ENCODE data around the gene SLC25A1.

GRCh38 chr22:19138217-19139000 lies 40.1 kb downstream of the SLC25A1 start:
- TF ChIP-seq, protein P1, sequence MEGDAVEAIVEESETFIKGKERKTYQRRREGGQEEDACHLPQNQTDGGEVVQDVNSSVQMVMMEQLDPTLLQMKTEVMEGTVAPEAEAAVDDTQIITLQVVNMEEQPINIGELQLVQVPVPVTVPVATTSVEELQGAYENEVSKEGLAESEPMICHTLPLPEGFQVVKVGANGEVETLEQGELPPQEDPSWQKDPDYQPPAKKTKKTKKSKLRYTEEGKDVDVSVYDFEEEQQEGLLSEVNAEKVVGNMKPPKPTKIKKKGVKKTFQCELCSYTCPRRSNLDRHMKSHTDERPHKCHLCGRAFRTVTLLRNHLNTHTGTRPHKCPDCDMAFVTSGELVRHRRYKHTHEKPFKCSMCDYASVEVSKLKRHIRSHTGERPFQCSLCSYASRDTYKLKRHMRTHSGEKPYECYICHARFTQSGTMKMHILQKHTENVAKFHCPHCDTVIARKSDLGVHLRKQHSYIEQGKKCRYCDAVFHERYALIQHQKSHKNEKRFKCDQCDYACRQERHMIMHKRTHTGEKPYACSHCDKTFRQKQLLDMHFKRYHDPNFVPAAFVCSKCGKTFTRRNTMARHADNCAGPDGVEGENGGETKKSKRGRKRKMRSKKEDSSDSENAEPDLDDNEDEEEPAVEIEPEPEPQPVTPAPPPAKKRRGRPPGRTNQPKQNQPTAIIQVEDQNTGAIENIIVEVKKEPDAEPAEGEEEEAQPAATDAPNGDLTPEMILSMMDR (conservative IDR thresholded peaks at IDR 0.05; ENCODE audit: low read length), result no peak
- no peak for TF ChIP-seq EZH2phosphoT487 (IDR thresholded peaks at IDR 0.05; ENCODE audit: borderline replicate concordance)

All from Loucy (cell line).